GM10847 (cell line): ENCODE results near the gene DROSHA.

ENCODE experiments used
- POLR2A ChIP-seq: IDR thresholded peaks from 2 replicates; pipeline ENCODE4 v1.6.1; 2011; ENCODE audit not compliant: insufficient read length; ENCODE audit errors: extremely low read depth

Gene DROSHA

DNA sequence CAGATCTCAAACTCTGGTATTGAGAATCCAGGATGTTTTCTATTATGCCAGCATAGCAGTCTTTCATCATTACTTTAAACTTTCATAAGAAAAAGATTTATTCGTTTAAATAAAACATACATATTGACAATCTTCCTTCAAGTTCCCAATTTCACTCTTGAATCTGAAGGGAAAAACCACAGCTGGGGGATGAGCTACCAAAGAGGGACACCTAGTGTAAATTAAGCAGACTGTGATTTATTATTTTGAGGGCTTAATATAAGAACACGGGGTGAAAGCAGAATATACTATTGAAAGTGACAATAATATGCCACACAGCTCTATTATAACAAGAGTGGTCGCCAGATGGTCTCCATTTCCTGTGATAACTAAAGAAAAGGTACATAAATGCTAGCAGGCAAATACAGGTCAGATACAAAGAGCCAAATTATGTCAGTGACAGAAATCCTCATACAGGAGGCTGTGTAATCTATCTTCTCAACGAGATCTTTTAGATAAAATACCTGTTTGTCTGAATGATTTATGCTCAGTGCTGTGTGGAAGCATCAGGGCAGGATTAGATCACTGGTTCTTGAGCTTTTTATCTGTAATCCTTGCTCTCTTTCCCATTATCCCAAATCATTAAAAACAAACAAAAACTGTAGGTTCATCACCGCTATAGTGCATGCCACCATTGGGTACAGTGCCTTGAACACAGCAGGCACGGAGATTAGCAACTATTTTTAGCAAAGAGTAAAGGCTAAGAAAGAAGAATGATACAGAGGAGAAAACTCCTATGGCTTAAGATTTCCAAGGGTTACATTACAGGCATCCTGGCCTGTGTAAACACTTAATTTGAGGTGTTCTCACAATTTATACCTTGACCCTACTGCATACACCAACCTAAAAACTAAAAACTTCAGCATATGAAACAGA, 116.6 kb downstream of the DROSHA start:
- TF ChIP-seq POLR2A = no peak

DNA sequence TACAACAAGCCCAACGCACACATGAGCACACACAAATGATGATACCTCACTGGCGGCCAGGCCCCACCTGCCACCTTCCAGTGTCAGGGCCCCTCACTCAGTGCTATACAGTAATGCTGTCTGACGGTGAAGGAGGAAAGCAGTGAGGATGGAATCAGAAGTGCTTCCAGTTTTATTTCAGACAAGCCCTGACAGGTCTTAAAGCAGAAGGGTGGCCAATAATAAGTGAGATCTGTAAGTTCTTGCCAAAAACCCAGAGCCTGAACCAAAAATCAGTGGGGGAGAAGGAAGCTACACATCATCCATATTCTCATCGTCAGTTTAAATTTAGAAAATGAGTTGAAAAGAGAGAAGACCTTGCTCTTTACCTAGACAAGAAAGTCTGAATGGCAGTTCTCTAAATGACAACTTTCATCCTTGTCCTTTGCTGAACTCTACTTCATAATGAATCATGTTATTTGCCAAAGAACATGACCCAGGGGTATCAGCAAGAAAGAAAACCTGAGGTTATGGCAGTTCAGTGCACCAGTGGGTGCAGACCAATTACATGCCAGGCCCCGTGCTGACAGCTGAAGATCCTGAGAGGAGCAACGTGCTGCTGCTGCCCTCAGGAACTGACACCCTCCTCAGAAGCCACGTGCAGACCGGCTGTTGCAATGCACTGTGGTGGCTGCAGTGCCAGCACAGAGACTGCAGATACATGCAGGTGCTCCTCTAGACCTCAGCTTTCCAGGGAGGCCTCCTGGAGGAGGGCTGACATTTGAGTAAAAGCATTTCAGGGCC, 118.7 kb downstream of the DROSHA start:
- TF ChIP-seq POLR2A = no peak

DNA sequence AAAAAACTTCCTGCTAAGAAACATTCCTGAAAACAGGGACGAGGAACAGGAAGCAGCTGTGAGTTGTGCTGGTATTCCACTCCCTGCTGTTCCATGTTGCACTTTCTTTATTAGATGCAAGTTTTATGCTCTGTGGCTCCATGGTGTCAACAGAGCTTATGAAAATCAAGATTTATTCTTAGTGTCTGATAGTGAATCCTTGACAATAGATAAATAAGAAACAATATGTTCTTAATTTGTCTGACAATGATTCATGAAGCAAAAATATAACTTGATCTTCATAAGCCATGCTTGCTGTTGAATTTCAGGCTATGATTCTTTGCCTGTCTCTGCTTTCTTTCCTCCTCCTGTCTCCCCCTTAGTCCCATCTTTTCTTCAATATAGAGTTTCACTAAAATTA, 119.6 kb downstream of the DROSHA start:
- TF ChIP-seq POLR2A = no peak

DNA sequence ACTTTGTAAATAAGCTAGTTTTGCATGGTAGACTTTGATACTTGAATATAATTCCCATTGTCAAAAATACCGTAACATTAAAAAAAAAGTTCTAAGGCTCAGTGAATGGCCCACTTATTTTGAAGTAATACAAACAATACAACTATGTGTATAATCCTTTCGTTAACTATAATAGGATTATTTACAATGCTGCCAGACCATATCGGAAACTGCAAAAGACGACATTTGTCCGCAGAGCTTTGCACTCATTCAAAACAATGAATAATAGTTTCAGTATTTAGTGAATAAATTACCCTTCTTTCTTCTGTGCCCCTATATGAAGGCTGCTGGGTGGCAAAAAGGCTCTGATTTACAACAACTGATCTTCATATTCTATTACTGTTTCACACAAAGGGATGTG, 121.8 kb downstream of the DROSHA start:
- TF ChIP-seq POLR2A = no peak

DNA sequence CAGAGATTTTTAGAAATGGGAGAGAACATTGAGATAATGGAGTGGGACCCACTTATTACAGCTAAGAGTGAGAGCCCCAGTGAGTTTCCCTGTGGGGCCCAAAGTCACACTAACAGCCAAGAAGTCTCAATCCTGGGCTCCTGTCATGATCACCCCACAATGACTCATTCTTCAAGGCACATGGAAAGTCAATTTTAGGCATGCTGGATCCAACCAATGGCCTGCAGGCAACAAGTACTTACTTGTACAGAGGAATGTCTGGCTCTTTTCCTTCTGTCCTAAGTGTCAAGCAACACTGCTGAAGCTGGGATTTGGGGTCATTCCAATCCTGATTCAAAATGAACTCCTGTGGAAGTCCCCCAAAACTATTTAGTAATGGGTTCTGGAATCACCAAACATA, 123.1 kb downstream of the DROSHA start:
- no peak for TF ChIP-seq POLR2A

DNA sequence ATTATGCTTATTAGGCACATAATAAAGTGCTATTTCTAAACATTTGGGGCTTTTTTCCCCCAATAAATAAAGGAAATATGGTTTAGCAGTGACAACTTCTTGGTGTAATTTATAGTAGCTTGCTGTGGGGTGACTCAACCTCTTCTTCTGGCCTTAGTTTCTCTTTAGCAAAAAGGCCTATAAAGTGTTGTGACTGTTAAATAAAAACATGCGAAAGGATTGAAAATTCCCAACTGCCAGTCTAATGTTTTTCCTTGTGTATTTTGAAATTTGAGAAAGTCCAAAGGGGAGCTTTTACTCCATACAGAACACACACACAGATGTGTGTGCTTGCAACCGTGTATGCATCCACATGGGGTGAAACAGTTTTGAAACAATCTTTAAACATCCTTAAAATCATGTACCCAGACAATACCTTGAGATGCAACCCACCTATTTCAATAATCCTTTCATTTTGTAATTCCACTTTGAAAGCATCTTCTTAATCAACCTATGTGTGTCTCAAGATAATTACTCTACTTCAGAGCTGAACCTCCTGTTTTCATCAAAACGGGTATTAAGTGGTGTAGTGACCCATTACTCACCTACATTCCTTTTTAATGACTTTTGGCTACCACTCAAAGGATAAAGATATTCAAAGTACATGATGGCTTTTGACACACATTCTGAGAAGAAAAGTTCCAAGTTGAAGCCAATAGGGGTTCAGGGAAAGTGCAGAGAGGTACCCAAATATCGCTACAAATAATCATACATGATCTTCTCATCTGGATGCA, 123.8 kb downstream of the DROSHA start:
- TF ChIP-seq POLR2A = no peak

DNA sequence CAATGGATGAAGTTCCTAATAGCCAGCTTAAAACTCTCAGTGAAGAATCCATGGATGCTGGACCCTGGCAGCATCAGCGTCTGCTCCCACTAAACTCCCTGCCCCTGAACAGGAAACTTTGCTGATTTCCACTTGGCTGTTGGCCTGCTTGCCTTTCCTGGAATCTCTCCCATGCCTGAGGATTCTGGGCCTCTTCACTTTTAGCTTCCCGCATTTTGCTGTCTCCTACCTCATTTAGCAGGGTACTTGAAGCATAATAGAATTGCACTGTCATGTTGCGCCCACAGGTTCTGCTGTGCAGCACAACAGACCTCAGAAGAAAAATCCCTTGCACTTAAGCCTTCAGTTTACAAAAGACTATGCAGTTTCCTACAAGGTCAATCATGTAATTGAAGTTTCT, 127.6 kb downstream of the DROSHA start:
- no peak for TF ChIP-seq POLR2A

DNA sequence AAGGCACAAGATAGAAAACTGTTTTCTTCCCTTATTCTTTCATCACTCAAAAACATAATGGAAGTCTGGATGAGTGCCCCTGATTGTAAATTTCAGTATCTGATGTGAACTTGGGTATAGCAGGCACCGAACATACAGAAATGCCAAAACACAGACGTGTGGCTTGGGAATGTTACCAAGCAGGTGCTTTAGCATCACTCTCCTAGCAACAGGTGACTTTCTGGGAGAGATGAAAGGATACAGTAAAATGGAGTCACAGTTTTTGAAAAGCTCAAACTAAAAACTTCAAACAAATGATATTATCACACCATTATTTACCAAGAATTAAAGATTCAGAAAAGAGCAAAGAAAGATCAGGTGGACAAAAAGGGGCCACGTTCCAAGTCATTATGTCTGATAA, 130.2 kb downstream of the DROSHA start:
- TF ChIP-seq POLR2A = no peak

DNA sequence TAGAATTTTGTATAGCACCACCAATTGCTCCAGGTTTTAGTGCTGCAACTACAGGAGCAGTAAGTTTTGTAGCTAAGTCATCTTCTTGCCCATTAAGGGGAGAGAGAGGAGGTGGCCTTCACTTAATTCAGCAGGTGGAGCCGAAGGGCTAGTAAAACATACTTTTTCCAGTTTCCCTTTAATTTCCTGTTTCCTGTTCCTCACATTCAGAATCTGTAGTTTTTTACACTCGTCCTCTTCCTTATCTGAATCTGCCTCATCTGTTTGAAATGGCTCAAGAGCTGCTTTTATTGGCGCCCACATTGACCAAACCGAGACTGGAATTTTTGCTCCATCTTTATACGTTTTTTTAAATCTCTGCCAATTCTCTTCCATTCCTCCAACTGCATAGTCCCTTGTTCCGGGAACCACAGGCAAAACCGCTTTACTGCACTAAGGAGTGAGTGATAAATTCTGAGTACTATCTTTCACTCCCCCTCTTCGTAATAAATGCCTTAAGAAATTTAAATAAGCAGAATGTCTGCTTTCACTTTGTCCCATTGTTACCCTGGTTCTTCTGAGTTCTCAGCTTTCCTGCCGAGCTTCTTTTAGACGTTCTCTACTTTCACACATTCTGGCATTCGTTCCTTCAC, 133.9 kb downstream of the DROSHA start:
- no peak for TF ChIP-seq POLR2A

DNA sequence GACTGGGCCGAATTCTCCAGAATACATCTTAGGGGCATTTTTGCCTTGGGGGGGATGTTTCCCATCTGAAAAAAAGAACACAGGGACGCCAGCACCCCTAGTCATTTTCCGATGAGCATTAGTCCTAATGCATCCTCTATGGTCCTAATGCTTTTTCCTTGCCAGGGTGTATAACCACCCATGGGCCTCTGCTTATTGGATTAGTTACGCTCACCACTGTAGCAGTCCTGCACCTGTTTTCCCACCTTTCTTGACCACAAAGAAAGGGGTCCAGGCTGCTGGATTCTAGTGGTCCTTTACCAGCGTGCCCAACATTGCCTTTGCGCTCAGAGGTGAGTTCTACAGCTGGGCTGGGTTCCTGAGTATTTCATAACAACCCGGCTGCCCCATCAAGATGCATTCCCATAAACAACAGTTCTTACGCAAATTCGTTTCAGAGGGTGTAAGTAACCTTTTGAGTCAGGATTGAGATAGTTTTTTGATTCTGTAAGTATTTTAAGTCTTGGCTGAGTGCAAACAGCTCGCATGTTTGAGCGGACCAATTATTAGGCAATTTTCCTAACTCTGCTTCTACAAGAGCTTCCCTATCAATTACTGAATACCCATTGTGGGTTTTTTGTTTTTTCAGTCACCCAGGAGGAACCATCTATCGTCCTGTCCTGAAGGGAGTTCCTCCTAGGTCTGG, 135.1 kb downstream of the DROSHA start:
- TF ChIP-seq POLR2A = no peak

DNA sequence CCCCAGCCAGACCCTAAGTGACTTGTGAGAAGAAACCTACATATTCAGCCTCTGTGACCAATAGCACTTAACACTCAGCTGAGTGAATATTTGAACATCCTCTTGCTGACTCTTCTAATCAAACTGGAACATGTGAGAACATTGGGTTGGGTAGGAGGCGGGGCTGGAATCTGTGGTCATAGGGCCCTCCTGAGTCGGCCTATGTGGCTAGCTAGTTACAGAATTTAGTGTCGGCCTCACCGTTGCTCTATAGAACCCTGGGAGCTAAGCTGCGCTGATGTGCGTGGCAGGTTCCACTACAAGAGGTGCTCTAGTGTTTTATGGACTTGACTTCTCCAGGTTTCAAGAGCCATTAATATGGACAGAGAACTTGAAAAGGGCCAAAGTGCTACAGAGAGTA, 138.8 kb downstream of the DROSHA start:
- no peak for TF ChIP-seq POLR2A

DNA sequence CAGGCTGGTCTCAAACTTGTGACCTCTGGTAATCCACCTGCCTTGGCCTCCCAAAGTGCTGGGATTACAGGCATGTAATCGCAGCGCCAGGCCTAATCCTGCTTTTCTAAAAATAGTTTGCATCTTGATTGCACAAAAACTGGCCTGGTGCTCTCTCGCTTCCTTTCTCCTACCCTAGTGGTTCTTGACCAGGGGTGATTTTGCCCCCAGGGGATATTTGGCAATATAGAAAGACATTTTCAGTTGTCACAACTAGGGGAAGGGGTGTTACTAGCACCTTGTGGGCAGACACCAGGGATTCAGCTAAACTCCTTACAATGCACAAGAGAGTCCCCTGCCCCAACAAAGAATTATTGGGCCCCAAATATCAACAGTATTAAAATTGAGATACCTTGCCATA, 139.8 kb downstream of the DROSHA start:
- TF ChIP-seq POLR2A = no peak

DNA sequence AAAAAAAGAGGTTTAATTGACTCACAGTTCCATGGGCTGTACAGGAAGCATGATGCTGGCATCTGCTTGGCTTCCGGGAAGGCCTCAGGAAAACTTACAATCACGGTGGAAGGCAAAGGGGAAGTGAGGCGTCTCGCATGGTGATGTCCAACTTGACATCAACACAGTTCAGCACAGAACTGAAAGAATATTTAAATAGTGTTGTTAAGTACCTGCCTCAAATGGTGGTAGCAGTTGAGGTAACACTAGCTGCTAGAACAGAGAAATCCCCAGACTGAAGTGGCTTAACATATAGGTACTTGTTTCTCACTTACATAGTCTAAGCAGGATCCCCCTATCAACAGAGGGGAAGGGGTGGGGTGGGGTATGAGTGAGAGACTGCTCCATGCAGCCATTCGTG, 141.6 kb downstream of the DROSHA start:
- no peak for TF ChIP-seq POLR2A

DNA sequence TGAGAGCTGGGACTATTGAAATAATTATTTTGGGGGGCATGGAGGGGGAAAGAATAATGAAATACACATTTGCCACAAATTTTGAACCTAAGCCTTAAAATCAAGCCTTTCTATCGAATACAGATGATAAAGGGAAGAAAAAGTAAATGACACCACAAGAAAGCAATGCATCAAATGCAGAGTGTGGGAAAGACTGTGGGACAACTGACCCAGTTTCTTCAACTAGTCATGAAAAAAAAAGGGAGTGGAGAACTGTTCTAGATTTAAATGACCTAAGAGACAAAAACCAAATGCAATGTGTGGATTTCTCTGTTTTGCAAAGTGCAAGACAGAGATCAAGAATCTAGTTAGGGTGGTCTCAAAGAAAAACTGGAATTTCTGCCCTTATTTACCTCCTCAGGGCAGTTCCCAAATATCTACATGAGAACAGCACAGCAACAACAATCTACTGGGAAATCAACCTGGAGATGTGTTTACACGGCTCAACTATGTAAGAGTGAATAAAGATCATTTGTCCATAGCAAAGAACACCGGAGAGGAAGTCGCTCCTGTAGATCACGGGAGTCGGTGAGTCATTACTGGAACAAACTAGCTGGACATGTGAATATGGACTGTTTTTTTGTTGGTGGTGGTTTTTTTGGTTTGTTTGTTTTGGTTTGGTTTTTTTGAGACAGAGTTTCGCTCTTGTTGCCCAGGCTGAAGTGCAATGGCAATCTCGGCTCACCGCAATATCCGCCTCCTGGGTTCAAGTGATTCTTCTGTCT, 145.9 kb downstream of the DROSHA start:
- TF ChIP-seq POLR2A = no peak
